ENCODE results near the gene PCMT1. TPM values are rescaled to one million over a fixed set of nuclear protein-coding genes. Genes with fewer than 3 reads are reported as not detected.

PCMT1 gene
- total and polyA plus RNA-seq, 9 of the 15 experiments (the other 6 are each of a cell fraction or from before 2014, with no cell fraction given) = 217 to 541 (median 327) TPM

DNA sequence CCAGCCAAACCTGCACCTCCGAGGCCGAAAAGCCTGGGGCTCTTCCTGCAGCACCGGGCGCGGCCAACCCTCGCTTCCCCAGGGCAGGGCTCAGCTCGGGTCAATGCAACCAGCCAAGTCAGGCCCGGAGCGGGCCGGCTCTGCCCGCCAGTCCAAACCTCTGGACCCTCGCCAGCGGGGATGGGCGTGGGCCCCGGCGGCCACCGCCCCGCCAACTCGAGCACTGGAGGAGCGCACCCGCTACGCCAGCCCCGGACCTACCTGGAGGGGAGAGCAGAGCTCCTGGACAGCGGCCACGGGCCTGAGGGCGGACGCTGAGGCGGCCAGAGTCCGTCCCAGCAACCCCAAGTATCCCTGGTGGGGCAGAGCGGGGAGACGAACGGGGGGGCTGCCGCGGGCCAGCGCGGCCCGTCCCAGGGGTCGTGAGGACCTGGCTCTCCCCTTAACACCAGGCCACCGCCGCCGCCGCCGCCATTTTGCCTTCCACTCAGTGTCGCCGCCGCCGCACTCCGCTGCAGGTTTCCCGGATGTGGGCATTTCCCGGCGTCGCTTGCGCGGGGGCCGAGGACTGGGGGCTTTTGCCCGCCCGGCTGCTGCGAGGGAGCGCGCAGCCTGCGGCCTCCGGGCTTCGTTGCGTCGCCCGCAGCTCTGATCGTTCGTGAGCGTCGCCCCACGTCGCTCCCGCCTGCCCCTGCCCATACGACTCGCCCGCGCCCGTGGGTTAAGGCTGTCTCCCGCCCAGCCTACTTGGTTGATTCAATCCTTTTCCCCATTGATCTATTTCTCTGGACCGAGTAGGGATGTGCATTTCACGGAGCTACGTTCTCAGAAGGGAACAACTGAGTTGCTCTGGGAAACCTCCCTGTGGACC, 31.7 kb upstream of the PCMT1 start, which contains the start of gene LATS1 (continued):
- TF ChIP-seq ZNF212 (CRISPR knock-in tag; IDR thresholded peaks at IDR 0.05) (0 out of 2 replicates have a peak, but pooled peaks have one; percentile 61), LEF1 (IDR thresholded peaks at IDR 0.05) (no peak), CSDE1 (IDR thresholded peaks at IDR 0.05) (no peak; a peak in 1 of 4 replicates), ZNF717 (CRISPR knock-in tag; IDR thresholded peaks at IDR 0.05) (no peak), L3MBTL2 (IDR thresholded peaks at IDR 0.05) (peak; percentile 89), ZNF274 (IDR thresholded peaks at IDR 0.05; ENCODE audit: borderline replicate concordance, low read depth, low read length) (no peak), JUN (IDR thresholded peaks at IDR 0.05; ENCODE audit: borderline replicate concordance, low read depth, low read length) (no peak), JUN (CRISPR knock-in tag; IDR thresholded peaks at IDR 0.05; ENCODE audit: borderline replicate concordance) (peak; percentile 84; the same call in 1 of the 2 replicates), GABPA (tag; conservative IDR thresholded peaks at IDR 0.05; ENCODE audit: low read depth) (peak; percentile 95), RAD21 (CRISPR knock-in tag; conservative IDR thresholded peaks at IDR 0.05 in 1 of 2, IDR thresholded peaks at IDR 0.05 in 1 of 2) (no peak), MTF1 (CRISPR knock-in tag; IDR thresholded peaks at IDR 0.05; ENCODE audit: borderline replicate concordance) (no peak), ATF7 (IDR thresholded peaks at IDR 0.05) (peak; percentile 69; the same call in 1 of the 2 replicates), MAFG (tag; conservative IDR thresholded peaks at IDR 0.05) (no peak), ZNF134 (CRISPR knock-in tag; conservative IDR thresholded peaks at IDR 0.05) (no peak), DLX4 (CRISPR knock-in tag; IDR thresholded peaks at IDR 0.05) (no peak), ZZZ3 (IDR thresholded peaks at IDR 0.05) (no peak), POLR3A (IDR thresholded peaks at IDR 0.05; ENCODE audit: borderline replicate concordance, extremely low read depth, insufficient read depth, insufficient read length) (no peak), PTBP1 (IDR thresholded peaks at IDR 0.05; ENCODE audit: low read depth, low read length) (no peak), IRF2 (CRISPR knock-in tag; IDR thresholded peaks at IDR 0.05) (no peak), MTA1 (IDR thresholded peaks at IDR 0.05; ENCODE audit: borderline replicate concordance) (no peak), GTF2F1 (IDR thresholded peaks at IDR 0.05; ENCODE audit: low read depth, low read length) (0 out of 2 replicates have a peak, but pooled peaks have one; percentile 61)
- TF ChIP-seq, protein P1, sequence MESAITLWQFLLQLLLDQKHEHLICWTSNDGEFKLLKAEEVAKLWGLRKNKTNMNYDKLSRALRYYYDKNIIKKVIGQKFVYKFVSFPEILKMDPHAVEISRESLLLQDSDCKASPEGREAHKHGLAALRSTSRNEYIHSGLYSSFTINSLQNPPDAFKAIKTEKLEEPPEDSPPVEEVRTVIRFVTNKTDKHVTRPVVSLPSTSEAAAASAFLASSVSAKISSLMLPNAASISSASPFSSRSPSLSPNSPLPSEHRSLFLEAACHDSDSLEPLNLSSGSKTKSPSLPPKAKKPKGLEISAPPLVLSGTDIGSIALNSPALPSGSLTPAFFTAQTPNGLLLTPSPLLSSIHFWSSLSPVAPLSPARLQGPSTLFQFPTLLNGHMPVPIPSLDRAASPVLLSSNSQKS (CRISPR knock-in tag; IDR thresholded peaks at IDR 0.05) = peak; percentile 68; the same call in 1 of the 2 replicates
